ENCODE data around the gene ADAM23.
"Not testable (repeated sequence)": the region's sequence is repeated elsewhere in the genome, so short reads cannot be mapped to it uniquely, and the experiment has no call there.

DNA sequence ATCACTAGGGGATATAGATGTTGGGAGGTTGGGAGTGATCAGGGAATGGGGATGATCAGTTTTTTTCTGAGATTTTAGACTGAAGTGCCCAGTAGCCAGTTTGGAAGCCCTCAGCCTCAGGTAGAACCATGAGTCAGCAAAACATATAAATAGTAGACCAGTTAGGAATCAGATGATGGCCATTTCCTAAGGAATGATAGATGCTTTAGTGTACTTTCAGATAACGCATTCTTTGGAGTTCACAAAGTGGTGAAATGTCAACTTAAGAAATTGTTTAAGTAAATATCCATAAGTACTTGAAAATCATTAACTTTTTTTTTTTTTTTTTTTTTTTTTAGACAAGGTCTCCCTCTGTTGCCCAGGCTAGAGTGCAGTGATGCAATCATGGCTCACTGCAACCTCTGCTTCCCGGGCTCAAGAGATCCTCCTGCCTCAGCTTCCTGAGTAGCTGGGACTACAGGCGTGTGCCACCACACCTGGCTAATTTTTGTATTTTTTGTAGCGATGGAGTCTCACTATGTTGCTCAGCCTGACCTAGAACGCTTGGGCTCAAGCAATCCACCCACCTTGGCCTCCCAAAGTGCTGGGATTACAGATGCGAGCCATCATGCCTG lies 40.3 kb upstream of the ADAM23 start:
- TF ChIP-seq, protein P1, sequence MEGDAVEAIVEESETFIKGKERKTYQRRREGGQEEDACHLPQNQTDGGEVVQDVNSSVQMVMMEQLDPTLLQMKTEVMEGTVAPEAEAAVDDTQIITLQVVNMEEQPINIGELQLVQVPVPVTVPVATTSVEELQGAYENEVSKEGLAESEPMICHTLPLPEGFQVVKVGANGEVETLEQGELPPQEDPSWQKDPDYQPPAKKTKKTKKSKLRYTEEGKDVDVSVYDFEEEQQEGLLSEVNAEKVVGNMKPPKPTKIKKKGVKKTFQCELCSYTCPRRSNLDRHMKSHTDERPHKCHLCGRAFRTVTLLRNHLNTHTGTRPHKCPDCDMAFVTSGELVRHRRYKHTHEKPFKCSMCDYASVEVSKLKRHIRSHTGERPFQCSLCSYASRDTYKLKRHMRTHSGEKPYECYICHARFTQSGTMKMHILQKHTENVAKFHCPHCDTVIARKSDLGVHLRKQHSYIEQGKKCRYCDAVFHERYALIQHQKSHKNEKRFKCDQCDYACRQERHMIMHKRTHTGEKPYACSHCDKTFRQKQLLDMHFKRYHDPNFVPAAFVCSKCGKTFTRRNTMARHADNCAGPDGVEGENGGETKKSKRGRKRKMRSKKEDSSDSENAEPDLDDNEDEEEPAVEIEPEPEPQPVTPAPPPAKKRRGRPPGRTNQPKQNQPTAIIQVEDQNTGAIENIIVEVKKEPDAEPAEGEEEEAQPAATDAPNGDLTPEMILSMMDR (conservative IDR thresholded peaks at IDR 0.05), result not testable (repeated sequence)
- TF ChIP-seq ZFX (IDR thresholded peaks at IDR 0.05), result not testable (repeated sequence)
